ENCODE data around the gene DGKI. TPM values are rescaled to one million over a fixed set of nuclear protein-coding genes. Genes with fewer than 3 reads are reported as not detected.

DGKI gene
- total and polyA plus RNA-seq, 2 of the 4 experiments (the other 2 are of a cell fraction), result 3.9 to 15.8 TPM

- no peaks in the 10 kb centered on the region for H3K4me1 ChIP-seq (ENCODE audit: control insufficient read depth, insufficient read depth, low read length)
- H3K27me3 ChIP-seq (ENCODE audit: control insufficient read depth, insufficient read depth, low read length), result no peaks in the 10 kb centered on the region
- intact Hi-C loops (cut with micrococcal nuclease), result no loop called here
- H3K27ac ChIP-seq (ENCODE audit: insufficient read depth, low read length), result no peak overlapping the region
- no peak overlapping the region for H3K4me2 ChIP-seq (ENCODE audit: low read depth, low read length)
- DNase-seq, result no peak
- H3K14ac ChIP-seq (replicated peaks; ENCODE audit: low read depth, low read length), result no peak overlapping the region
- no peak overlapping the region for H3K23ac ChIP-seq (ENCODE audit: low read depth, low read length)
- ChIA-PET POLR2A (ENCODE audit: unreplicated experiment) (no interaction called here), CTCF (interaction anchor here (2.0 kb wide), 1 partner anchor 16 kb away, joined by 6 read pairs; no protein-coding TSS in a partner anchor)
- BruUV-seq (replicated peaks), result no TSS peak
- H4K20me1 ChIP-seq (ENCODE audit: insufficient read depth, low read length), result no peaks in the 10 kb centered on the region
- H3K9ac ChIP-seq (ENCODE audit: low read depth, low read length), result no peak overlapping the region
- no peaks in the 10 kb centered on the region for H3K36me3 ChIP-seq (ENCODE audit: control insufficient read depth, insufficient read depth, low read length)
- no peak overlapping the region for H4K8ac ChIP-seq (ENCODE audit: low read depth in 2 of 2, low read length in 2 of 2)
- no peak overlapping the region for H4K5ac ChIP-seq (ENCODE audit: low read depth, low read length)
- no peak overlapping the region for H2BK20ac ChIP-seq (ENCODE audit: low read depth, low read length)
- no peak overlapping the region for H2AK9ac ChIP-seq (replicated peaks; ENCODE audit: low read depth, low read length, poor library complexity)
- H3K56ac ChIP-seq (ENCODE audit: extremely low read depth, insufficient read depth, low read length), result no peak overlapping the region
- ATAC-seq (ENCODE audit: low read depth), result peak; percentile 35
- H2AFZ ChIP-seq (replicated peaks; ENCODE audit: low read length, poor library complexity), result no peak overlapping the region
- H3K4me3 ChIP-seq (ENCODE audit: insufficient read depth, low read depth, low read length), result no peak overlapping the region
- no peak overlapping the region for H3K18ac ChIP-seq (ENCODE audit: low read depth, low read length)
- in situ Hi-C loops (cut with MboI; ENCODE audit: low sequenced_read_pairs), result no loop called here
- TF ChIP-seq MAFK (IDR thresholded peaks at IDR 0.05; ENCODE audit: low read depth, low read length), result no peak
- TF ChIP-seq MAZ (IDR thresholded peaks at IDR 0.05; ENCODE audit: borderline replicate concordance, low read depth, low read length), result no peak
- TF ChIP-seq BHLHE40 (IDR thresholded peaks at IDR 0.05; ENCODE audit: low read depth, low read length), result no peak
- TF ChIP-seq USF2 (IDR thresholded peaks at IDR 0.05; ENCODE audit: low read depth, low read length), result no peak
- TF ChIP-seq POLR2A (IDR thresholded peaks at IDR 0.05; ENCODE audit: low read depth, low read length), result no peak
- TF ChIP-seq RAD21 (IDR thresholded peaks at IDR 0.05; ENCODE audit: low read length), result no peak
- H2BK120ac ChIP-seq (ENCODE audit: low read depth, low read length), result no peak overlapping the region
- no CpG with 5 or more reads among the region's 7 CpGs for WGBS, 2 experiments (ENCODE audit: extremely low coverage in 2 of 2, insufficient read length in 1 of 2)
- dilution Hi-C loops (cut with HindIII; ENCODE audit: low sequenced_read_pairs, unreplicated experiment), result no loop called here
- no peak overlapping the region for H4K91ac ChIP-seq (ENCODE audit: insufficient read depth, low read depth, low read length)
- no peak overlapping the region for H2BK5ac ChIP-seq (ENCODE audit: low read depth, low read length, poor library complexity, severe bottlenecking)
- H3K9me1 ChIP-seq (ENCODE audit: insufficient read depth, low read length), result no peaks in the 10 kb centered on the region
- H3K4ac ChIP-seq (ENCODE audit: low read depth, low read length), result no peak overlapping the region
- H3K79me1 ChIP-seq (ENCODE audit: low read depth in 1 of 2, low read length in 2 of 2), result no peaks in the 10 kb centered on the region
- no peak overlapping the region for H2AK5ac ChIP-seq (ENCODE audit: low read depth, low read length)
- no peaks in the 10 kb centered on the region for H3K9me3 ChIP-seq (ENCODE audit: control insufficient read depth, insufficient read depth, low read length)
- no peak overlapping the region for H2BK15ac ChIP-seq (ENCODE audit: low read depth, low read length)
Observed at GRCh38 chr7:137747359-137748031, 99.3 kb downstream of the DGKI start.
